Sigmoid colon (tissue), 4 donors: ENCODE data around the gene XPR1.

Experiments used
- EP300 ChIP-seq, 4 donors: sonication (generic); formaldehyde crosslinking; IDR thresholded peaks; one replicate each; pipeline ENCODE4 v1.6.1; 2017; ENCODE audit warnings: antibody characterized with exemption in 4 of 4
- POLR2A ChIP-seq, 2 donors: fragments of 450-650 bp; IDR thresholded peaks; one replicate each; pipeline ENCODE4 v1.6.1; 2016; ENCODE audit warnings: antibody characterized with exemption in 2 of 2, mild to moderate bottlenecking in 2 of 2, moderate library complexity in 2 of 2
- POLR2AphosphoS5 ChIP-seq, 4 donors: sonication (generic); formaldehyde crosslinking; IDR thresholded peaks; one replicate each; pipeline ENCODE4 v1.6.1; 2017; ENCODE audit warnings: antibody characterized with exemption in 4 of 4
- TF ChIP-seq, protein P1 (sequence below), 4 experiments: fragments of 450-650 bp in 3 of 4; fragments of 200-600 bp in 1 of 4; IDR thresholded peaks; one replicate each; pipeline ENCODE4 v1.5.1; 2016 to 2019; ENCODE audit warnings: antibody characterized with exemption in 4 of 4, mild to moderate bottlenecking in 3 of 4, moderate library complexity in 2 of 4

- TF ChIP-seq, protein P1, sequence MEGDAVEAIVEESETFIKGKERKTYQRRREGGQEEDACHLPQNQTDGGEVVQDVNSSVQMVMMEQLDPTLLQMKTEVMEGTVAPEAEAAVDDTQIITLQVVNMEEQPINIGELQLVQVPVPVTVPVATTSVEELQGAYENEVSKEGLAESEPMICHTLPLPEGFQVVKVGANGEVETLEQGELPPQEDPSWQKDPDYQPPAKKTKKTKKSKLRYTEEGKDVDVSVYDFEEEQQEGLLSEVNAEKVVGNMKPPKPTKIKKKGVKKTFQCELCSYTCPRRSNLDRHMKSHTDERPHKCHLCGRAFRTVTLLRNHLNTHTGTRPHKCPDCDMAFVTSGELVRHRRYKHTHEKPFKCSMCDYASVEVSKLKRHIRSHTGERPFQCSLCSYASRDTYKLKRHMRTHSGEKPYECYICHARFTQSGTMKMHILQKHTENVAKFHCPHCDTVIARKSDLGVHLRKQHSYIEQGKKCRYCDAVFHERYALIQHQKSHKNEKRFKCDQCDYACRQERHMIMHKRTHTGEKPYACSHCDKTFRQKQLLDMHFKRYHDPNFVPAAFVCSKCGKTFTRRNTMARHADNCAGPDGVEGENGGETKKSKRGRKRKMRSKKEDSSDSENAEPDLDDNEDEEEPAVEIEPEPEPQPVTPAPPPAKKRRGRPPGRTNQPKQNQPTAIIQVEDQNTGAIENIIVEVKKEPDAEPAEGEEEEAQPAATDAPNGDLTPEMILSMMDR (IDR thresholded peaks at IDR 0.05) = no peak
- TF ChIP-seq POLR2AphosphoS5 (IDR thresholded peaks at IDR 0.05) = no peak
- no peak for TF ChIP-seq EP300 (IDR thresholded peaks at IDR 0.05)
- no peak for TF ChIP-seq POLR2A (IDR thresholded peaks at IDR 0.05)
These were observed 161.6 kb downstream of the XPR1 start for GRCh38 chr1:180793451-180793850.
